ENCODE data around the gene PDGFRB.

DNA sequence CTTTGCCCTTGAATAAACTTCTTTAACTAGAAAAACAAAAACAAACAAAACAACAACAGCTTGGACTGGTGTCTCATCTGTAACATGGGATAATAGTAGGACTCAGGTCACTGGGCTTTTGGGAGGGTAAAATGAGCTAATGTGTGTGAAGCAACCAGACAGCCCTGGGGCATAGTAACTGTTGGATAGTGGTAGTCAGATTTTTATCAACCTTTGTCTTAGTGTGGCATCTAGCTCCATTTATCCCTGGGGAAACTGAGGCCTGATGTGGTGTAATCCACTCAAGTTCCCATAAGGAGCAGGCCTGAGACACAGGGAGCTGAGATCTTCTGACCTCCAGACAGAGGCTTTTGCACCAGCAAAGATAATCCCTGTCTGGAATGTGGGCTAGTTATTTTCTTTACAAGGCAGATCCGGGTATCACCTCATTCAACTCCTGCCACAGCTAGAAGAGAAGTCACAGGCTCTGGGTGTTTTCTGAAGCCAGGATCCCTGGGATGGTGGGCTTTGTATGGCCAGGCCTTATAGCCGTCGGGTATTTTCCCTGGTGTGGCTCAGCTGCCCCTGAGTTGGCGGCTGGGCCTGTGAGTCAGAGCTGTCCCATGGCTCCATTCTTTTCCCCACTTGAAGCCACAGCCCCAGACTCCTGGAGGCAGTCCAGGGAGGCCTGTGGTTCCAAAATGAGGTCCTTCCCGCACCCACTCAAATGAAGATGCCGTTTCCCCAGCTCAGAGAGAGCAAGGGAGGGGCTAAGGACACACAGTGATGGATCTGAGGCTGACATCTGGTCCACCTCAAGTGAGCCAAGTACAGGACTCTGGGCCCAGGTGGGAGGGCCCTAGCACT, 43.2 kb downstream of the PDGFRB start:
- TF ChIP-seq, protein P1, sequence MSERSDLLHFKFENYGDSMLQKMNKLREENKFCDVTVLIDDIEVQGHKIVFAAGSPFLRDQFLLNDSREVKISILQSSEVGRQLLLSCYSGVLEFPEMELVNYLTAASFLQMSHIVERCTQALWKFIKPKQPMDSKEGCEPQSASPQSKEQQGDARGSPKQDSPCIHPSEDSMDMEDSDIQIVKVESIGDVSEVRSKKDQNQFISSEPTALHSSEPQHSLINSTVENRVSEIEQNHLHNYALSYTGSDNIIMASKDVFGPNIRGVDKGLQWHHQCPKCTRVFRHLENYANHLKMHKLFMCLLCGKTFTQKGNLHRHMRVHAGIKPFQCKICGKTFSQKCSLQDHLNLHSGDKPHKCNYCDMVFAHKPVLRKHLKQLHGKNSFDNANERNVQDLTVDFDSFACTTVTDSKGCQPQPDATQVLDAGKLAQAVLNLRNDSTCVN (CRISPR knock-in tag; IDR thresholded peaks at IDR 0.05): no peak
- TF ChIP-seq POLR2A (conservative IDR thresholded peaks at IDR 0.05) (no peak), EZH2 (IDR thresholded peaks at IDR 0.05; ENCODE audit: borderline replicate concordance, low read depth, low read length) (no peak), ZBED1 (IDR thresholded peaks at IDR 0.05) (no peak), POLR2AphosphoS5 (IDR thresholded peaks at IDR 0.05; ENCODE audit: control insufficient read depth, insufficient read depth, low read depth, low read length) (no peak)
- TF ChIP-seq, protein P2, sequence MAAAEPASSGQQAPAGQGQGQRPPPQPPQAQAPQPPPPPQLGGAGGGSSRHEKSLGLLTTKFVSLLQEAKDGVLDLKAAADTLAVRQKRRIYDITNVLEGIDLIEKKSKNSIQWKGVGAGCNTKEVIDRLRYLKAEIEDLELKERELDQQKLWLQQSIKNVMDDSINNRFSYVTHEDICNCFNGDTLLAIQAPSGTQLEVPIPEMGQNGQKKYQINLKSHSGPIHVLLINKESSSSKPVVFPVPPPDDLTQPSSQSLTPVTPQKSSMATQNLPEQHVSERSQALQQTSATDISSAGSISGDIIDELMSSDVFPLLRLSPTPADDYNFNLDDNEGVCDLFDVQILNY (CRISPR knock-in tag; IDR thresholded peaks at IDR 0.05): no peak
